Panc1 (cell line): Measurements from ENCODE around the gene ELP2.

Experiments
- CTCF ChIP-seq: fragments of 450-650 bp; IDR thresholded peaks from 2 replicates; pipeline ENCODE4 v1.5.1; 2017; ENCODE audit warnings: mild to moderate bottlenecking
- POLR2AphosphoS5 ChIP-seq: IDR thresholded peaks from 2 replicates; pipeline ENCODE4 v1.6.1; 2012; ENCODE audit warnings: mild to moderate bottlenecking, low read depth, low read length, moderate library complexity
- REST ChIP-seq, 2 experiments: IDR thresholded peaks; 2 replicates each; pipeline ENCODE4 v1.6.1; 2011 to 2012; ENCODE audit warnings: low read depth in 2 of 2, control low read depth in 1 of 2, low read length in 1 of 2, mild to moderate bottlenecking in 1 of 2, moderate library complexity in 1 of 2; ENCODE audit not compliant: insufficient read depth in 1 of 2
- SIN3A ChIP-seq: IDR thresholded peaks from 2 replicates; pipeline ENCODE4 v1.6.1; 2012; ENCODE audit warnings: low read depth, mild to moderate bottlenecking, low read length, moderate library complexity, borderline replicate concordance; ENCODE audit not compliant: insufficient read depth
- TCF7L2 ChIP-seq: IDR thresholded peaks from 2 replicates; pipeline ENCODE4 v1.6.1; 2011; ENCODE audit warnings: mild to moderate bottlenecking, low read depth, low read length, inconsistent platforms

- TF ChIP-seq CTCF, result no peak
- TF ChIP-seq REST (IDR thresholded peaks at IDR 0.05; ENCODE audit: insufficient read depth in 1 of 2, low read depth in 2 of 2, low read length in 1 of 2), result no peak
- no peak for TF ChIP-seq SIN3A
- TF ChIP-seq TCF7L2, result no peak
- TF ChIP-seq POLR2AphosphoS5, result no peak
Observed at GRCh38 chr18:36176177-36176584, 46.5 kb downstream of the ELP2 start.
